ENCODE measurements around the gene PRKN. TPM values are rescaled to one million over a fixed set of nuclear protein-coding genes. Genes with fewer than 3 reads are reported as not detected.

The PRKN gene
- total RNA-seq, 1 experiment from 2014 or later = 1.2 TPM

GRCh38 chr6:161618831-161619454 lies 1108.6 kb downstream of the PRKN start:
- Histone ChIP-seq H3K4me3 (ENCODE audit: low read depth, low read length, poor library complexity, severe bottlenecking) (peak overlapping the region; percentile 17), H3K4me1 (ENCODE audit: insufficient read depth, low read length, poor library complexity, severe bottlenecking) (no peaks in the 10 kb centered on the region), H3K27ac (ENCODE audit: low read depth, low read length, poor library complexity, severe bottlenecking) (no peak overlapping the region), H3K9me3 (ENCODE audit: low read depth, low read length, poor library complexity, severe bottlenecking) (no peaks in the 10 kb centered on the region), H3K36me3 (ENCODE audit: insufficient read depth, low read length, poor library complexity, severe bottlenecking) (no peaks in the 10 kb centered on the region), H3K27me3 (replicated peaks; ENCODE audit: insufficient read depth, low read depth, low read length, poor library complexity) (peaks cover 7% of the 10 kb centered on the region)
- peak; percentile 74 for DNase-seq (ENCODE audit: low spot score)
- no TSS peak for BruUV-seq (replicated peaks)
- intact Hi-C loops (cut with micrococcal nuclease; ENCODE audit: unreplicated experiment) = loop anchor here (1.0 to 10.0 kb wide), 2 partner anchors 76 to 224 kb away; no protein-coding TSS in a partner anchor
- ChIA-PET POLR2A (ENCODE audit: low non-redundant PET) (interaction anchor here (0.6 kb wide), 1 partner anchor 13 kb away, joined by 6 read pairs; no protein-coding TSS in a partner anchor), CTCF (interaction anchor here (0.5 to 1.4 kb wide), 6 partner anchors 45 to 881 kb away, joined by 3 to 9 read pairs (median 5); no protein-coding TSS in a partner anchor)
- TF ChIP-seq EZH2 (IDR thresholded peaks at IDR 0.05; ENCODE audit: borderline replicate concordance, low read depth, low read length, poor library complexity, severe bottlenecking) = no peak
- TF ChIP-seq CTCF (conservative IDR thresholded peaks at IDR 0.05; ENCODE audit: low read depth, low read length) = peak; percentile 69

- Histone ChIP-seq H3K27me3 (replicated peaks; ENCODE audit: insufficient read depth, low read depth, low read length, poor library complexity) (peaks cover 7% of the 10 kb centered on the region), H3K36me3 (ENCODE audit: insufficient read depth, low read length, poor library complexity, severe bottlenecking) (no peaks in the 10 kb centered on the region), H3K27ac (ENCODE audit: low read depth, low read length, poor library complexity, severe bottlenecking) (no peak overlapping the region), H3K4me1 (ENCODE audit: insufficient read depth, low read length, poor library complexity, severe bottlenecking) (no peaks in the 10 kb centered on the region), H3K4me3 (ENCODE audit: low read depth, low read length, poor library complexity, severe bottlenecking) (no peak overlapping the region), H3K9me3 (ENCODE audit: low read depth, low read length, poor library complexity, severe bottlenecking) (no peaks in the 10 kb centered on the region)
- intact Hi-C loops (cut with micrococcal nuclease; ENCODE audit: unreplicated experiment) = loop anchor here (10.0 kb wide), 1 partner anchor 219 kb away; no protein-coding TSS in a partner anchor
- DNase-seq (ENCODE audit: low spot score) = no peak
- CTCF ChIA-PET = no interaction called here
- POLR2A ChIA-PET (ENCODE audit: low non-redundant PET) = no interaction called here
- no peak for TF ChIP-seq CTCF (conservative IDR thresholded peaks at IDR 0.05; ENCODE audit: low read depth, low read length)
- TF ChIP-seq EZH2 (IDR thresholded peaks at IDR 0.05; ENCODE audit: borderline replicate concordance, low read depth, low read length, poor library complexity, severe bottlenecking) = no peak
- no TSS peak for BruUV-seq (replicated peaks)
Observed at GRCh38 chr6:161613711-161614110, 1113.9 kb downstream of the PRKN start.

- H3K4me1 ChIP-seq (ENCODE audit: insufficient read depth, low read length, poor library complexity, severe bottlenecking) = no peaks in the 10 kb centered on the region
- H3K36me3 ChIP-seq (ENCODE audit: insufficient read depth, low read length, poor library complexity, severe bottlenecking) = no peaks in the 10 kb centered on the region
- no peak overlapping the region for H3K27ac ChIP-seq (ENCODE audit: low read depth, low read length, poor library complexity, severe bottlenecking)
- no peaks in the 10 kb centered on the region for H3K9me3 ChIP-seq (ENCODE audit: low read depth, low read length, poor library complexity, severe bottlenecking)
- no TSS peak for BruUV-seq (replicated peaks)
- no peak for TF ChIP-seq EZH2 (IDR thresholded peaks at IDR 0.05; ENCODE audit: borderline replicate concordance, low read depth, low read length, poor library complexity, severe bottlenecking)
- no peak for TF ChIP-seq CTCF (conservative IDR thresholded peaks at IDR 0.05; ENCODE audit: low read depth, low read length)
- DNase-seq (ENCODE audit: low spot score) = no peak
- ChIA-PET POLR2A (ENCODE audit: low non-redundant PET) (no interaction called here), CTCF (no interaction called here)
- intact Hi-C loops (cut with micrococcal nuclease; ENCODE audit: unreplicated experiment) = no loop called here
- H3K4me3 ChIP-seq (ENCODE audit: low read depth, low read length, poor library complexity, severe bottlenecking) = no peak overlapping the region
- no peaks in the 10 kb centered on the region for H3K27me3 ChIP-seq (replicated peaks; ENCODE audit: insufficient read depth, low read depth, low read length, poor library complexity)
Observed at GRCh38 chr6:161608771-161609170, 1118.8 kb downstream of the PRKN start.

Measured in A673 (cell line).